AG08396 (cell line): ENCODE results near the gene ESD.

Experiments used
- DNase-seq: peaks from one replicate; pipeline ENCODE4 v3.0.0; 2012; ENCODE audit warnings: low spot score, mixed read lengths

ESD gene

DNA sequence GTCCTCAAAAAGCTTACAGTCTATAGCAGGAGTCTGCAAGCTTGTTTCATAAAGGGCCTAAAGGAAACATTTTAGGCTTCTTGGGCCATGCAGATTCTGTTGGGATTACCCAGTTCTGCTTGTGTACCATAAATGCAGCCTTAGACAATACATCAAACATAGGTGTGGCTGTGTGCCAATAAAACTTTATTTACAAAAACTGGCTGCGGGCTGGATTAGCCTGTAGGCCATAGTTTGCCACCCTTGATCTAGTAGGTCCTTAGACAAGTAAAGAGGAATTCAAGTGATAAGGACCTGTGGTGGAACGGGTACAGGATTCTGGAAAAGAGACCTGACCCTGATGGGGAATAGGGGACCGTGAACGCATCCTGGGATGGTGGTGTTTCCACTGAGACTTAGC lies 51.9 kb downstream of the ESD start:
- DNase-seq = no peak

DNA sequence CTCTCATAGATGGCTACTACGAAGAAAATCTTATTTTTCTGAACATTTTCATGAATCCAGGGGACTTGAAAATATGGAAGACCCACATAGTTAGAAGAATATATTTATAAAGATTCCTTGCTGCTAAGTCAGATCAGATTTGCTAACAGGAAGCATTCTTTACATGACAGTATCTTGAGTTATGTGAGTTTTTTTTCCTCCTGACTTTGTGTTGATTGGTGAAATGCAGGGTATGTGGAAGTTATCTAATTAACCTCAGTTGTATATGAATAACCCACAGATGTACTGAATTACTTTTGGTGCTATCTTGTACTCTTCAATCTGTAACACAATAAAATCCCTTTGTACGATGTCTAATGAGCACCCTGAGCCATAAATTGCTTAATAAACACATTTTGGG lies 53.8 kb downstream of the ESD start:
- no peak for DNase-seq

DNA sequence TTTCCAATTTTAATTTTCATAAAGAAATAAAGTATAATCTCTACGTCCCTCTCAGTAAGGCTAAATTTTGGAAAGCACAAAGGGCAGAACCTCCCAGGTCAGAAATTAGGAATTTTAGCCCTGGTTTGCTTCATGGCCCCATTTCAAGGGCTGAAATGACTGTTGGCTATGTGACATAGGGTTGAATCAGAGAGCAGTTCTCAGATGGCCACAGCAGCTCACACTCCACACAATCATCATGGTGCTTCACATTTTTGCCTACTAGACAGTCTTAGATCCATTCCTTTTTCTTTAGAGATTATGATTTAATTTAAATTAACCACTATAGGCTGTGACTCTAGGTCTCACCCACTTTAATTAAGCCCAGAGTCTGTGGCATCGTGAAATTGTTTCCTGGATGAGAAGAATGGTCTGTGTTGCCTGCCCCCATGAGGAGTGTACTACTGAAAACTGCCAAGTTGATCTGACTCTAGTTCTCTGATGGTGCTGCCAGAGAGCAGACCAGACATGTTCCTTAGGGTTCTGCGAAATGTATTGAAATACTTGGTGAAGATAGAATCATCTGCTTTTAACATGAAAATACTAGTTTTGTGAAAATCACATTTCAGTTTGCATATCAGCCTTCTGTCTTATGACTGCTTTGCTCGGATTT lies 57.4 kb downstream of the ESD start:
- DNase-seq = no peak

DNA sequence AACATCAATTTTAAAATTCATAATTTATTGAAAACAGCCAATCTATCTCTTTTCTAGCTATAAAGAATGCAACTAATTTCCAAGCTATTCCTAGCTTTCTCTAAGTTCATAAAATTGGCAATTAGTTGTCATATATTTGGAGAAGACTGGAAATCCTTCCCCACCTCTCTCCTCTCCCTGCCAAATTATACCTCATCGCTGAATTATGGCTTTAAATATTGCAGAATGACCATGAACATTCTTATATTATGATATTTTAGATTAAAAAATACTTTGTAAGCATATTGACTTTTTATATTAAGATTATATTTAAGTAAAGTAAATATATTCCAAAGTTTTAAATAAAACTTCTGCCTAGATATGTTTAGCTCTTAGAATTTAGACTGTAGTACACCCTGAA lies 58.2 kb downstream of the ESD start:
- DNase-seq = no peak

- DNase-seq = no peak
Observed at GRCh38 chr13:46738055-46738454, 58.9 kb downstream of the ESD start.

- no peak for DNase-seq
Observed at GRCh38 chr13:46736541-46737310, 60.2 kb downstream of the ESD start.

GRCh38 chr13:46735425-46735824 lies 61.5 kb downstream of the ESD start:
- DNase-seq = no peak

GRCh38 chr13:46731535-46731934 lies 65.4 kb downstream of the ESD start:
- DNase-seq = no peak

DNA sequence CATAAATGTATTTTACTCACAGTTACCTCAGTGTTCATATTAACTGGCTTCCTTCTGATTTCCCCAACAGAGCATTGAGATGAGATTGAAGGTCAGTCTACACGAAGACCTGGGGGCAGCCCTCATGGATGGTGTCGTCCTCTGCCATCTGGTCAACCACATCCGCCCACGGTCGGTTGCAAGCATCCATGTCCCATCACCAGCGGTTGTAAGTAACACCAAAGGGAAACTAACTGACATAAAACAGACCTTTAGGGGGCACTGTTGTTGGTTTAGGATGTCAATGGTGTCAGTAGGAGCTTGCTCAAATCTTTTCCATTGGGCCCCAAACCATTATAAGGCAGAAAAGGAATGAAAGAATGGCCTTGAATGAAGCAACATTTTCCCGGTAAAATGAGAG lies 68.2 kb downstream of the ESD start:
- DNase-seq = no peak

DNA sequence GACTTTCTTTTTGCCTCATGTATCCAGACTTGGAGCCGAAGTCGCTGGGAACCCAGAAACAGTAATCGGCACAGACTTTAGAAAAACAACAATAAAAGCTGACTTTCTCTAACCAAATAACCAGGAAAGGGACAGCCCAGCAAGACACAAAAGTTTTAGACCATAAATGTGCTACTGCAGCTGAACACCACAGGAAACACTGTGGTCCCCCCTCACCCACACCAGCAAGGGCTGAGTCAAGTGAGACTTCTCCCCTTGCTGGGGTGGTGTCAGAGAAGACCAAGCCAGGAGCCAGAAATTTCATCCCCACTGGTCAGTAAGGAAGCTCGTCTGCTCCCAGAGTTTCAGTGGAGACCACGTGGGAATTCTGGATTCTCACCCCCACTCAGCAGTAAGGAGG lies 70.6 kb downstream of the ESD start:
- DNase-seq = no peak
